ENCODE results near the gene MRPS33. TPM values are rescaled to one million over a fixed set of nuclear protein-coding genes. Genes with fewer than 3 reads are reported as not detected.

Gene MRPS33
- total and polyA plus RNA-seq, 2 experiments from 2014 or later, result 35.4 to 84.8 TPM

DNA sequence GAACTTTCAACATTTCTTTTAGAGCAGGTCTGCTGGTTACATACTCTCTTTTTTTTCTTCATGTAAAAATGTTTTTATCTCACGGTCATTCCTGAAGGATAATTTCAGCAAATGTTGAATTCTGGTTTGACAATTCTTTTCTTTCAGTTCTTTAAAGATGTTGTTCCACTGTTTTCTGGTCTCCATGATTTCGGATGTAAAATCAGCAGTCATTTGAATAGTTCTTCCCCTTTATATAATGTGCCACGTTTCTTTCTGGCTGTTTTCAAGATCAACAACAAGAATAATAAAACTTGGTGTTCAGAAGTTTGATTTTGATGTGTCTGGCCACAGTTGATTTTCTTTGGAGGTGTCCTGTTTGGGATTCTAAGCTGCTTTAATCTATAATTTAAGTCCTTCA, 14.0 kb upstream of the MRPS33 start:
- H3K27me3 ChIP-seq, result no peaks in the 10 kb centered on the region
- H3K4me1 ChIP-seq (ENCODE audit: low read depth), result no peaks in the 10 kb centered on the region
- TF ChIP-seq, protein P1, sequence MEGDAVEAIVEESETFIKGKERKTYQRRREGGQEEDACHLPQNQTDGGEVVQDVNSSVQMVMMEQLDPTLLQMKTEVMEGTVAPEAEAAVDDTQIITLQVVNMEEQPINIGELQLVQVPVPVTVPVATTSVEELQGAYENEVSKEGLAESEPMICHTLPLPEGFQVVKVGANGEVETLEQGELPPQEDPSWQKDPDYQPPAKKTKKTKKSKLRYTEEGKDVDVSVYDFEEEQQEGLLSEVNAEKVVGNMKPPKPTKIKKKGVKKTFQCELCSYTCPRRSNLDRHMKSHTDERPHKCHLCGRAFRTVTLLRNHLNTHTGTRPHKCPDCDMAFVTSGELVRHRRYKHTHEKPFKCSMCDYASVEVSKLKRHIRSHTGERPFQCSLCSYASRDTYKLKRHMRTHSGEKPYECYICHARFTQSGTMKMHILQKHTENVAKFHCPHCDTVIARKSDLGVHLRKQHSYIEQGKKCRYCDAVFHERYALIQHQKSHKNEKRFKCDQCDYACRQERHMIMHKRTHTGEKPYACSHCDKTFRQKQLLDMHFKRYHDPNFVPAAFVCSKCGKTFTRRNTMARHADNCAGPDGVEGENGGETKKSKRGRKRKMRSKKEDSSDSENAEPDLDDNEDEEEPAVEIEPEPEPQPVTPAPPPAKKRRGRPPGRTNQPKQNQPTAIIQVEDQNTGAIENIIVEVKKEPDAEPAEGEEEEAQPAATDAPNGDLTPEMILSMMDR (IDR thresholded peaks at IDR 0.05; ENCODE audit: low read depth, low read length), result no peak
- H3K4me3 ChIP-seq, result no peak overlapping the region
- DNase-seq (ENCODE audit: low read depth in 1 of 2, low spot score in 1 of 2), result no peak
- H3K27ac ChIP-seq, result no peak overlapping the region
- no peaks in the 10 kb centered on the region for H3K9me3 ChIP-seq (ENCODE audit: low read depth)
- H3K36me3 ChIP-seq, result no peaks in the 10 kb centered on the region

DNA sequence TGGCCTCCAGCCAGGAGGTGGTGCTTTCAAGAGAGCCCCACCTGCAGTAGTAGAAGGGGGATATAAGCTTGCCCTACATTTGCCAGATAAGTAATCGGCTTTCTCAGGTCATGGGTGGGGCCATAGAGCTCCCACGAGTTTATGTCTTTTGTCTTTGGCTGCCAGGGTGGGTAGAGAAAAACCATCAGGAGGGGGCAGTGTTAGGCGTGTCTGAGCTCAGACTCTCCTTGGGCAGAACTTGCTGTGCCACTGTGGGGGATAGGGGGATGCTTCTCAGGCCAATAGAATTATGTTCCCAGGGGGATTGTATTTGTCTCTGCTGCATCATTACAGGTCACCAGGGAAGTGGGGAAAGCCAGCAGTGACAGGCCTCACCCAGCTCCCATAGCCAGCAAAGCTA, 12.3 kb upstream of the MRPS33 start:
- no peak for DNase-seq (ENCODE audit: low read depth in 1 of 2, low spot score in 1 of 2)
- H3K27me3 ChIP-seq, result no peaks in the 10 kb centered on the region
- H3K27ac ChIP-seq, result no peak overlapping the region
- H3K9me3 ChIP-seq (ENCODE audit: low read depth), result no peaks in the 10 kb centered on the region
- TF ChIP-seq, protein P1 (IDR thresholded peaks at IDR 0.05; ENCODE audit: low read depth, low read length), result no peak
- no peak overlapping the region for H3K4me3 ChIP-seq
- no peaks in the 10 kb centered on the region for H3K36me3 ChIP-seq
- H3K4me1 ChIP-seq (ENCODE audit: low read depth), result no peaks in the 10 kb centered on the region

DNA sequence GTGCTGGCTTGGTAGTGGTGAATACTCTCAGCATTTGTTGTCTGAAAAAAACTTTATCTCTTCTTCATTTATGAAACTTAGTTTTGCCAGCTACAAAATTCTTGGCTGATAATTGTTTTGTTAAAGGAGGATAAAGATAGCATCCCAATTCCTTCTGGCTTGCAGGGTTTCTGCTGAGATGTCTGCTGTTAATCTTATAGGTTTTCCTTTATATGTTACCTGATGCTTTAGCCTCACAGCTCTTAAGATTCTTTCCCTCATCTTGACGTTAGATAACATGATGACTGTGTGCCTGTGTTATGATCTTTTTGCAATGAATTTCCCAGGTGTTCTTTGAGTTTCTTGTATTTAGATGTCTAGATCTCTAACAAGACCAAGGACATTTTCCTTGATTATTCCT, 9.9 kb upstream of the MRPS33 start:
- H3K36me3 ChIP-seq, result no peaks in the 10 kb centered on the region
- no peaks in the 10 kb centered on the region for H3K4me1 ChIP-seq (ENCODE audit: low read depth)
- no peaks in the 10 kb centered on the region for H3K9me3 ChIP-seq (ENCODE audit: low read depth)
- TF ChIP-seq, protein P1 (IDR thresholded peaks at IDR 0.05; ENCODE audit: low read depth, low read length), result no peak
- H3K27ac ChIP-seq, result no peak overlapping the region
- H3K27me3 ChIP-seq, result peaks cover 6% of the 10 kb centered on the region
- no peak for DNase-seq (ENCODE audit: low read depth in 1 of 2, low spot score in 1 of 2)
- H3K4me3 ChIP-seq, result no peak overlapping the region

DNA sequence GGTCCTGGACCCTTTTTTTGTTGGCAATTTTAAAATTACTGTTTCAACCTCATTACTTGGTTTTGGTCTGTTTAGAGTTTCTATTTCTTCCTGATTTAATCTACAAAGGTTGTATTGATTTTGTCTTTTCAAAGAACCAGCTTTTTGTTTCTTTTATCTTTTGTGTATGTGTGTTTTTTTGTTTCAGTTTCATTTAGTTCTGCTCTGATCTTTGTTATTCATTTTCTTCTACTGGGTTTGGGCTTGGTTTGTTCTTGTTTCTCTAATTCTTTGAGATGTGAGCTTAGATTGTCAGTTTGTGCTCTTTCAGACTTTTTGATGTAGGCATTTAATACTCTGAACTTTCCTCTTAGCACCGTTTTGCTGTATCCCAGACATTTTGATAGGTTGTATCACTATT, 8.5 kb upstream of the MRPS33 start:
- H3K4me3 ChIP-seq, result no peak overlapping the region
- no peaks in the 10 kb centered on the region for H3K36me3 ChIP-seq
- DNase-seq (ENCODE audit: low read depth in 1 of 2, low spot score in 1 of 2), result no peak
- no peak overlapping the region for H3K27ac ChIP-seq
- no peaks in the 10 kb centered on the region for H3K4me1 ChIP-seq (ENCODE audit: low read depth)
- peaks cover 14% of the 10 kb centered on the region for H3K27me3 ChIP-seq
- TF ChIP-seq, protein P1 (IDR thresholded peaks at IDR 0.05; ENCODE audit: low read depth, low read length), result no peak
- no peaks in the 10 kb centered on the region for H3K9me3 ChIP-seq (ENCODE audit: low read depth)

DNA sequence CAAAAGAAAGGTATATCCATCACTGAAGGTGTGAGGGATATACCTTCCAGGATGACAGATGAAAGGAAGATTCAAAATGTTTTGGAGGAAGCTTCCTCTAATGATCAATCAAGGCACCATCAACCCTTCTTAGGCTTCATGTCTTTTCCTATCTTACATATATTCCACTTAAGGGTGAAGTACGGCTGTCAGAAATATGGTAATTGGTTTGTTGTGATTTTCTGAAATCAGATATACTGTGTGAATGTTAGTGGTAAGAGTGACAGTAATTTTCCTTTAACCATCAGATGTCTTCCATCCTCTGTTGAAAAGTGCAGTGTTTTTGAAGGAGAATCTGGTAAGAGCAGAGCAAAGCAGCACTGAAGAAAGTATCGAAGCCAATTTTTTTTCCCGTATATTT, 2.8 kb upstream of the MRPS33 start:
- H3K27ac ChIP-seq, result no peak overlapping the region
- no peaks in the 10 kb centered on the region for H3K4me1 ChIP-seq (ENCODE audit: low read depth)
- DNase-seq (ENCODE audit: low read depth in 1 of 2, low spot score in 1 of 2), result no peak
- H3K4me3 ChIP-seq, result no peak overlapping the region
- TF ChIP-seq, protein P1 (IDR thresholded peaks at IDR 0.05; ENCODE audit: low read depth, low read length), result no peak
- H3K36me3 ChIP-seq, result no peaks in the 10 kb centered on the region
- no peaks in the 10 kb centered on the region for H3K9me3 ChIP-seq (ENCODE audit: low read depth)
- peaks cover 22% of the 10 kb centered on the region for H3K27me3 ChIP-seq

DNA sequence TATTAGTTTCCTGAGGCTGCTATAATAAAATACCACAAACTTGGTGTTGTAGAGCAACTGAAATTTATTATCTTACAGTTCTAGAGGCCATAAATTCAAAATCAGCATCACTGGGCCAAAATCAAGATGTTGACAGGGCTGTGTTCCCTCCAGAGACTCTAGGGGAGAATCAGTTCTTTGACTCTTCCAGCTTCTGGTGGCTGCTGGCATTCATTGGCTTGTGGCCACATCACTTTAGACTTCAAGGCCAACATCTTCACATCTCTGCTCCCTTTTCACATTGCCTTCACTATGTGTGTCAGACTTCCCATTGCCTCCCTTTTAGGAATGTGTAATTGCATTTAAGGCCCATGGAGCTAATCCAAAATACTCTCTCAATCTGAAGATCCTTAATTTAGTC, 1.6 kb upstream of the MRPS33 start:
- no peak for DNase-seq (ENCODE audit: low read depth in 1 of 2, low spot score in 1 of 2)
- Histone ChIP-seq H3K27me3 (peaks cover 22% of the 10 kb centered on the region), H3K9me3 (ENCODE audit: low read depth) (no peaks in the 10 kb centered on the region), H3K4me3 (no peak overlapping the region), H3K4me1 (ENCODE audit: low read depth) (no peaks in the 10 kb centered on the region), H3K27ac (no peak overlapping the region), H3K36me3 (no peaks in the 10 kb centered on the region)
- TF ChIP-seq, protein P1 (IDR thresholded peaks at IDR 0.05; ENCODE audit: low read depth, low read length), result no peak

All from cardiac muscle cell (in vitro differentiated cells and primary cell).